ENCODE results near the gene IRF4. TPM values are rescaled to one million over a fixed set of nuclear protein-coding genes. Genes with fewer than 3 reads are reported as not detected.

The IRF4 gene
- total RNA-seq, 1 experiment from 2014 or later = 0.37 TPM

DNA sequence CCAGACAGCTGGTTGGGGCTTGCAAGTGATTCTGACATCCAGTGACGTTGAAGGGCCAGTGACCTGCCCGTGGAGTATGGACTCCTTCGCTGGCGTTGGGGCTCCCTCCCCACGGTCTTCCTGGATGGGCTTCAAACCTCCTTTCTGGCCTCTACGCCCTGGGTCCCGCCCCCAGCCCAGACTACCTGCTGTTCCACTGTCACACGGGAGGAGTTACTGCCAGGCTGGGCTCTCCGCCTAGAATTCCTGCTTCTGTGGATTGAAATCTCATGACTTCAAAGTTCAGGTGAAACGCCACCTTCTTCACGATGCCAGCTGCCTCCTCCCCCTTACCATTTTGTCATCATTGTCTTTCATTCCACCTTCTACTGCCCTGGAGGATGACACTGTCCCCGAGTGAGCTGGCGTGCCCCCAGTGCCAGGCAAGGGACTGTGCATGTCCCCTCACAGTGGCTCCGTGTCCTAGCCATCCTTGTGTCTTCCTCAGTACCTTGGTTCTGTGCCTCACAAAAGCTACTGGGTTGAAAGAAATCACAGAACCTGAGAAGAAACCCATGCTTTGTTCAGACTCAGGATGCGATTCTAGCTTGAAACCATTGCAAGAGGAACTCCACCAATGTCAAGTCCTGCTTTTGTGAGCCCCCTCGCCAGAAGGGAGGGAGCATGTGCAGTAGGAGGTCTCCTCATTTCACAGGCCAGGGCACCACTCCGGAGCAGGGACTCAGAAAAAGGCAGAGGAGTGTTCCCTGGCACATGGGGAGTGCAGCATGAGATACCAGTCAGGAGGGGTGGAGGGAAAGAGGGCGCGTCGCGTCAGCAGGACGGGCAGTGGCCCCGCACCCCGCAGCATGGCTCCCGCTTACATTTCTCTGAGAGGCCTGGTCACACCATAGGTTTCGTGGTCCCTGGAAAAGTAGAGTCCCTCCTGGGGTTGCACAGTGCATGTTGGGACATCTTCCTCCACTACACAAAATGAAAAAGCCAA is 11.0 kb upstream of the IRF4 start:
- Histone ChIP-seq H3K9me3 (ENCODE audit: low read depth, low read length, poor library complexity, severe bottlenecking) (no peaks in the 10 kb centered on the region), H3K36me3 (ENCODE audit: insufficient read depth, low read length, poor library complexity, severe bottlenecking) (no peaks in the 10 kb centered on the region), H3K27ac (ENCODE audit: low read depth, low read length, poor library complexity, severe bottlenecking) (no peak overlapping the region), H3K4me3 (ENCODE audit: low read depth, low read length, poor library complexity, severe bottlenecking) (no peak overlapping the region), H3K27me3 (replicated peaks; ENCODE audit: insufficient read depth, low read depth, low read length, poor library complexity) (peaks cover 9% of the 10 kb centered on the region), H3K4me1 (ENCODE audit: insufficient read depth, low read length, poor library complexity, severe bottlenecking) (no peaks in the 10 kb centered on the region)
- no TSS peak for BruUV-seq (replicated peaks)
- TF ChIP-seq, protein P1, sequence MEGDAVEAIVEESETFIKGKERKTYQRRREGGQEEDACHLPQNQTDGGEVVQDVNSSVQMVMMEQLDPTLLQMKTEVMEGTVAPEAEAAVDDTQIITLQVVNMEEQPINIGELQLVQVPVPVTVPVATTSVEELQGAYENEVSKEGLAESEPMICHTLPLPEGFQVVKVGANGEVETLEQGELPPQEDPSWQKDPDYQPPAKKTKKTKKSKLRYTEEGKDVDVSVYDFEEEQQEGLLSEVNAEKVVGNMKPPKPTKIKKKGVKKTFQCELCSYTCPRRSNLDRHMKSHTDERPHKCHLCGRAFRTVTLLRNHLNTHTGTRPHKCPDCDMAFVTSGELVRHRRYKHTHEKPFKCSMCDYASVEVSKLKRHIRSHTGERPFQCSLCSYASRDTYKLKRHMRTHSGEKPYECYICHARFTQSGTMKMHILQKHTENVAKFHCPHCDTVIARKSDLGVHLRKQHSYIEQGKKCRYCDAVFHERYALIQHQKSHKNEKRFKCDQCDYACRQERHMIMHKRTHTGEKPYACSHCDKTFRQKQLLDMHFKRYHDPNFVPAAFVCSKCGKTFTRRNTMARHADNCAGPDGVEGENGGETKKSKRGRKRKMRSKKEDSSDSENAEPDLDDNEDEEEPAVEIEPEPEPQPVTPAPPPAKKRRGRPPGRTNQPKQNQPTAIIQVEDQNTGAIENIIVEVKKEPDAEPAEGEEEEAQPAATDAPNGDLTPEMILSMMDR (conservative IDR thresholded peaks at IDR 0.05; ENCODE audit: low read depth, low read length) = no peak
- TF ChIP-seq EZH2 (IDR thresholded peaks at IDR 0.05; ENCODE audit: borderline replicate concordance, low read depth, low read length, poor library complexity, severe bottlenecking) = no peak
- CTCF ChIA-PET = no interaction called here
- no peak for DNase-seq (ENCODE audit: low spot score)
- intact Hi-C loops (cut with micrococcal nuclease; ENCODE audit: unreplicated experiment) = no loop called here
- POLR2A ChIA-PET (ENCODE audit: low non-redundant PET) = no interaction called here

DNA sequence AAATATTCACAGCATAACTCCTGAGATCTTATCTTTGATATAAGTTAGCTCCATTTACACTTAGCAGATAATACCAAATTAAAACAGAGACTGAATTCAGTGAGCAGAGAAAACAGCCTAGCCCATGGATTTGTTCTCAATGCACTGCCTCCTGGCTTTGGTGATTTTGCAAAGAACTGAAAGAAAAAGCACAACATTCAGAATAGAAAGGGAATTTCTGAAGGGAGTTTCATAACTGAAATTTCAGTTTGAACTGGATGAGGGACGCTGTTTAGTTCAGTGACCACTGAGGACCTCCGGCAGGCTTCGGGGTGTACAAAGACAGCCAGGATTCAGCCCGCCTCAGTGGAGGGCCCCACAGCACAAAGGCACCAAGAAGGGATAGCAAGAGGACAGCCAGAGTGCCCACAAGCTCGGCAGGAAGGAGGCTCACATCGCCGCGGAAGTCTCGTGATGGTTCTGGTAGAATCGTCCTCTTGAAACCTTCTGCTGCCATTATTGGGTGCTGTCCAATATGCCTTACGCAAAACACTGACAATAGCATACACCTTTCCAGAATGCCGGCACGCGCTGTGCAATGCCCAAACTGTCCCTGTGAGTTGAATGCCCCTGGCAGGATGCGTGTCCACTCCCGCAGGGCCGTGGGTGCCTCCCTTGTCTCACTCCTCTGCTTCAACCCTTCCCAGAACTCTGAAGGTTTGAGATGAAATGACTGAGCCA is 9.7 kb upstream of the IRF4 start:
- no peak for TF ChIP-seq EZH2 (IDR thresholded peaks at IDR 0.05; ENCODE audit: borderline replicate concordance, low read depth, low read length, poor library complexity, severe bottlenecking)
- TF ChIP-seq, protein P1 (conservative IDR thresholded peaks at IDR 0.05; ENCODE audit: low read depth, low read length) = no peak
- Histone ChIP-seq H3K9me3 (ENCODE audit: low read depth, low read length, poor library complexity, severe bottlenecking) (no peaks in the 10 kb centered on the region), H3K4me1 (ENCODE audit: insufficient read depth, low read length, poor library complexity, severe bottlenecking) (no peaks in the 10 kb centered on the region), H3K27me3 (replicated peaks; ENCODE audit: insufficient read depth, low read depth, low read length, poor library complexity) (peaks cover 17% of the 10 kb centered on the region), H3K36me3 (ENCODE audit: insufficient read depth, low read length, poor library complexity, severe bottlenecking) (no peaks in the 10 kb centered on the region), H3K4me3 (ENCODE audit: low read depth, low read length, poor library complexity, severe bottlenecking) (no peak overlapping the region), H3K27ac (ENCODE audit: low read depth, low read length, poor library complexity, severe bottlenecking) (no peak overlapping the region)
- DNase-seq (ENCODE audit: low spot score) = no peak
- intact Hi-C loops (cut with micrococcal nuclease; ENCODE audit: unreplicated experiment) = no loop called here
- POLR2A ChIA-PET (ENCODE audit: low non-redundant PET) = no interaction called here
- CTCF ChIA-PET = no interaction called here
- BruUV-seq (replicated peaks) = no TSS peak

DNA sequence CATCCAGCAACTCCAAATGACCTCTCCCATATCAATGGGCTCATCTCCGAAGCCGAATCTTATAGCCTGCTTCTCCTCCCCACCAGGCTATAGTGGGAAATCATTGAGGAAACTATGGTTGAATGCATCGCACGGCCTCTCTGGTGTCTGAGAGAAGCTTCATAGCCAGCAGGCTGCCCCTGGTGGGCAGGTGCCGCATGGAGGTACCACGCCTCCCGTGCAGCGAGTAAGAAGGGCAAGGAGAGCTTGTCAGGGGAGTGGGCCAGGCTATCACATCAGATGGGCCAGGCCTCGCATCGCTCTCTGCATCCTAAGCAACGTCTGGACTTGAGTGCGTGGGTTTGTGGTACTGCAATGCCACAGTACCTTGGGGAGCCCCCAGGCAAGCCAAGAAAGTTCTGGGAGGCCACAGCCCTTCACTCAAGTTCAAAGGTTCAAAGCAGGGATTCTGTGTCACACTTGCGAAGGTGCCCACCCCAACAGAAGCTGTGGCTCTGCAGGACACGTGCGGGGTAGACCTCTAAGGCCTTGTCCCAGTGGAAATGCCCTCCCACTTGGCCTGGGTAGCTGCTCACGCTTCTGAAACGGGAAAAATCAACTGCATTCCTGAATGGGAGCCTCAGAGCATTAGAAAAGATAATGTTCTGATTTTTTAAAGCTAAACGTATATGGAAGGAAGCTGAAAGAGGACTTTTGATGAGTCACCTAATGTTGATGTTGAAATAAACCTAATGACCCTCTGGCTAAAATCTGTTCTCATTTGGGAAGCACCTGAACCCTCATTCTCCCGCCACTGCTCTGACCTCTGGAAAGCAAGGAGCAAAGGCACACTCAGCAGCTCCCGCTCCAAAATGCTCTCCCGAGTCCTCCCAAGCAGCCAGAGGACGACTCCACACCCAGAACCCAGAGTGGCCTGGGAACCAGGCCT is 8.4 kb upstream of the IRF4 start:
- DNase-seq (ENCODE audit: low spot score) = no peak
- no TSS peak for BruUV-seq (replicated peaks)
- TF ChIP-seq, protein P1 (conservative IDR thresholded peaks at IDR 0.05; ENCODE audit: low read depth, low read length) = no peak
- TF ChIP-seq EZH2 (IDR thresholded peaks at IDR 0.05; ENCODE audit: borderline replicate concordance, low read depth, low read length, poor library complexity, severe bottlenecking) = no peak
- Histone ChIP-seq H3K4me3 (ENCODE audit: low read depth, low read length, poor library complexity, severe bottlenecking) (no peak overlapping the region), H3K27ac (ENCODE audit: low read depth, low read length, poor library complexity, severe bottlenecking) (no peak overlapping the region), H3K27me3 (replicated peaks; ENCODE audit: insufficient read depth, low read depth, low read length, poor library complexity) (peaks cover 29% of the 10 kb centered on the region), H3K9me3 (ENCODE audit: low read depth, low read length, poor library complexity, severe bottlenecking) (no peaks in the 10 kb centered on the region), H3K36me3 (ENCODE audit: insufficient read depth, low read length, poor library complexity, severe bottlenecking) (no peaks in the 10 kb centered on the region), H3K4me1 (ENCODE audit: insufficient read depth, low read length, poor library complexity, severe bottlenecking) (no peaks in the 10 kb centered on the region)
- CTCF ChIA-PET = no interaction called here
- intact Hi-C loops (cut with micrococcal nuclease; ENCODE audit: unreplicated experiment) = no loop called here
- POLR2A ChIA-PET (ENCODE audit: low non-redundant PET) = no interaction called here

All from A673 (cell line).